GM12892 (cell line): ENCODE results near the gene THBS2.

Experiments used
- POLR2A ChIP-seq: IDR thresholded peaks from 2 replicates; pipeline ENCODE4 v1.6.1; 2011; ENCODE audit warnings: low read depth, low read length, control low read depth
- POLR2AphosphoS5 ChIP-seq: IDR thresholded peaks from 2 replicates; pipeline ENCODE4 v1.6.1; 2011; ENCODE audit warnings: low read depth, low read length, control low read depth

DNA sequence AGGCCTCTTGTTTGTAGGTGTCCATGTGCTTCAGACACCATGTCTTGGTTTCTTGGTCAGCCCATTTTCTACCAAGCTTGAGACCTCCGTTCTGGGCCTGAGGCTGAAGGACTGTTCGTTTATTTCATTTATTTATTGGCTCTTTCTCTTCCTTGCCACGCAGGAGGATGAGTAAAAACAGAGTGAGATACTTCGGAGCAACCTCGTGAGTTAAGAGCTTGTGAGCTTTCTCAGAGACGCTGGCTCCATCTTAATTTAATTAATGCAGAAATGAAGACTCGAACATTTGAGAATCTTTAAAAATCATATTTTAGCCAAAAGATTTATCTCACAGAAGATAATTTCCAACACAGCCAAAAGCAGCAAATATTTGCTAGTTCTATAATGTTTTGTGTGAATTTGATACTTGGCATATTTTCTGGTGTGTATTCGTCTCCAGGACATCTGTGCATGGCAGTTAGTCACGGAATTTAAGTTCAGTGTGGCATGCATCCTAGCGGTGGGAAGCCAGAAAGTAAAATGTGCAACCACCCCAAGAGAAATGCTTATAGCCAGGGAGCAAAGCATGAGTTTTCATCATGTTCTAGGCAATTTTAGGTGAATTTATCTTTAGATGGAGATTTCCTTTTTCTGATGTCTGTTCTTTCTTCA, 76.0 kb downstream of the THBS2 start:
- TF ChIP-seq POLR2AphosphoS5, result no peak
- TF ChIP-seq POLR2A, result no peak
